Glutamatergic neuron (in vitro differentiated cells): ENCODE data around the gene RAD51B. TPM values are rescaled to one million over a fixed set of nuclear protein-coding genes. Genes with fewer than 3 reads are reported as not detected.

ENCODE experiments used
- DNase-seq: peaks from one replicate; pipeline ENCODE4 v3.0.0; 2022
- H3K27ac Mint-ChIP-seq: one replicate; pipeline ENCODE4 v1.8.0; 2020; ENCODE audit warnings: mild to moderate bottlenecking, mixed read lengths, inconsistent platforms; ENCODE audit not compliant: unreplicated experiment
- H3K27me3 Mint-ChIP-seq: one replicate; pipeline ENCODE4 v1.8.0; 2020; ENCODE audit warnings: mild to moderate bottlenecking, moderate library complexity, mixed read lengths, inconsistent platforms; ENCODE audit not compliant: unreplicated experiment
- H3K36me3 Mint-ChIP-seq: one replicate; pipeline ENCODE4 v1.8.0; 2020; ENCODE audit warnings: mild to moderate bottlenecking, mixed read lengths, inconsistent platforms; ENCODE audit not compliant: unreplicated experiment
- H3K4me1 Mint-ChIP-seq: one replicate; pipeline ENCODE4 v1.8.0; 2020; ENCODE audit warnings: mild to moderate bottlenecking, low read depth, mixed read lengths, inconsistent platforms; ENCODE audit not compliant: unreplicated experiment
- H3K4me3 Mint-ChIP-seq: one replicate; pipeline ENCODE4 v1.8.0; 2020; ENCODE audit warnings: mild to moderate bottlenecking, mixed read lengths, inconsistent platforms; ENCODE audit not compliant: unreplicated experiment
- H3K9me3 Mint-ChIP-seq: one replicate; pipeline ENCODE4 v1.8.0; 2020; ENCODE audit warnings: mild to moderate bottlenecking, moderate library complexity, mixed read lengths, inconsistent platforms; ENCODE audit not compliant: unreplicated experiment
- CTCF ChIP-seq: fragments of 200-600 bp; sonication (generic); IDR thresholded peaks from one replicate; pipeline ENCODE4 v1.5.0; 2021; ENCODE audit not compliant: partially characterized antibody, unreplicated experiment
- total RNA-seq: library from RNA; stranded (reverse); fragmentation: NEBNext Ultra II Directional; extraction: Animal tissue kit (Norgen Biotek cat#: 25700); gene quantifications from one replicate; pipeline ENCODE4 v1.2.1, GENCODE V29; 2021; ENCODE audit not compliant: unreplicated experiment

RAD51B gene
- total RNA-seq, 1 donor from 2014 or later = 9.7 TPM

GRCh38 chr14:68502230-68502629, 682.7 kb downstream of the RAD51B start:
- H3K4me1 Mint-ChIP-seq = peaks cover 11% of the 10 kb centered on the region
- peaks cover 5% of the 10 kb centered on the region for H3K9me3 Mint-ChIP-seq
- DNase-seq = no peak
- no peak overlapping the region for H3K27ac Mint-ChIP-seq
- no peak overlapping the region for H3K4me3 Mint-ChIP-seq
- peaks cover 2% of the 10 kb centered on the region for H3K27me3 Mint-ChIP-seq
- no peak for TF ChIP-seq CTCF
- H3K36me3 Mint-ChIP-seq = no peaks in the 10 kb centered on the region

GRCh38 chr14:68503186-68503825, 683.7 kb downstream of the RAD51B start:
- Mint-ChIP-seq H3K4me3 (no peak overlapping the region), H3K4me1 (peaks cover 11% of the 10 kb centered on the region), H3K27me3 (peaks cover 2% of the 10 kb centered on the region), H3K27ac (no peak overlapping the region), H3K9me3 (peaks cover 5% of the 10 kb centered on the region), H3K36me3 (no peaks in the 10 kb centered on the region)
- no peak for DNase-seq
- no peak for TF ChIP-seq CTCF

- no peak overlapping the region for H3K4me3 Mint-ChIP-seq
- peaks cover 7% of the 10 kb centered on the region for H3K27me3 Mint-ChIP-seq
- H3K9me3 Mint-ChIP-seq = peaks cover 5% of the 10 kb centered on the region
- H3K27ac Mint-ChIP-seq = no peak overlapping the region
- DNase-seq = no peak
- no peak for TF ChIP-seq CTCF
- H3K36me3 Mint-ChIP-seq = no peaks in the 10 kb centered on the region
- H3K4me1 Mint-ChIP-seq = peaks cover 11% of the 10 kb centered on the region
These were observed 685.3 kb downstream of the RAD51B start for GRCh38 chr14:68504861-68505260.

GRCh38 chr14:68506021-68506644, 686.6 kb downstream of the RAD51B start:
- H3K4me1 Mint-ChIP-seq = peaks cover 15% of the 10 kb centered on the region

More at GRCh38 chr14:68506021-68506644, 686.6 kb downstream of the RAD51B start:
- Mint-ChIP-seq H3K27me3 (peaks cover 7% of the 10 kb centered on the region), H3K27ac (no peak overlapping the region), H3K4me3 (no peak overlapping the region), H3K9me3 (peaks cover 5% of the 10 kb centered on the region), H3K36me3 (no peaks in the 10 kb centered on the region)
- no peak for DNase-seq
- no peak for TF ChIP-seq CTCF
